Brain microvascular endothelial cell (primary cell): ENCODE results near the gene RNF213.

ENCODE experiments used
- DNase-seq: peaks from one replicate; pipeline ENCODE4 v3.0.0-alpha.2; 2020
- H3K27ac ChIP-seq: fragments of 250-450 bp; sonication (Bioruptor Pico); 2 replicates; pipeline ENCODE4 v1.5.1; 2020; ENCODE audit warnings: mild to moderate bottlenecking, moderate library complexity
- H3K27me3 ChIP-seq: fragments of 250-450 bp; sonication (Bioruptor Pico); replicated peaks from 2 replicates; pipeline ENCODE4 v1.5.1; 2020; ENCODE audit warnings: mild to moderate bottlenecking
- H3K36me3 ChIP-seq: fragments of 250-450 bp; sonication (Bioruptor Pico); replicated peaks from 2 replicates; pipeline ENCODE4 v1.5.1; 2020; ENCODE audit warnings: mild to moderate bottlenecking
- H3K4me3 ChIP-seq: 2 replicates; pipeline ENCODE4 v1.5.1; 2011; ENCODE audit warnings: low read depth, mild to moderate bottlenecking, control low read depth, low read length, moderate library complexity
- CTCF ChIP-seq: IDR thresholded peaks from 2 replicates; pipeline ENCODE4 v1.5.1; 2011; ENCODE audit warnings: low read depth, mild to moderate bottlenecking, moderate library complexity, low read length, control low read depth, inconsistent platforms; ENCODE audit errors: missing control alignments
- in situ Hi-C: cut with HindIII; loops from 2 replicates; pipeline ENCODE4 v1.10.0; 2017; ENCODE audit warnings: low sequenced_read_pairs, low pct_ligation_motif_present

RNF213 gene

DNA sequence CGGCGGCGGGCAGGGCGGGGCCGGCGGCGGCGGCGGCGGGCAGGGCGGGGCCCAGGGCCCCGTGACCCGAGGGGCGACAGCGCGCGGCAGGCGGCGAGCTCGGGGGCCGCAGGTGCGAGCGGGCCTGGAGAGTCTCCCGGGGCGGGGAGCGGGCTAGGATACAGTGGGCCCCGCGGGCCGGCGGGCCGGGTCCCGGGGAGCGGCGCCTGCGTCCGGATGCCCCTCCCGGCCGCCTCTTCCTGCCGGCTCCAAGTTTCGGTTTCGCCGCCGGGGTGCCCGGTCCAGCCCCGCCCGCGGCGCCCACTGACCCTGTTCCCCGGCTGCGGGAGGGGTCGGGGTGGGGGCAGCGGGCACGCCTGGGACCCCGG is at the start of gene RNF213:
Gene RNF213, plus strand, starts transcription at position 62 of the 368 bp plus-strand sequence. CDS start 2,830 bp downstream, outside the sequence.
- no peak for DNase-seq
- in situ Hi-C loops, result no loop called here
- no peak for TF ChIP-seq CTCF

GRCh38 chr17:80212109-80212508 is 48.5 kb upstream of the RNF213 start:
- no peak for TF ChIP-seq CTCF
- Histone ChIP-seq H3K27me3 (no peaks in the 10 kb centered on the region), H3K27ac (no peak overlapping the region), H3K36me3 (peaks cover 14% of the 10 kb centered on the region), H3K4me3 (no peak overlapping the region)
- DNase-seq, result no peak
- in situ Hi-C loops, result no loop called here

More for the DNA sequence above, at the start of gene RNF213:
- H3K4me3 ChIP-seq, result peak within 1 kb of the TSS; percentile 77
- H3K27me3 ChIP-seq, result no peaks in the 10 kb centered on the region
- H3K36me3 ChIP-seq, result peaks cover 3% of the 10 kb centered on the region
- H3K27ac ChIP-seq, result peak within 1 kb of the TSS; percentile 94

- H3K36me3 ChIP-seq, result peaks cover 14% of the 10 kb centered on the region
- in situ Hi-C loops, result no loop called here
- no peak for TF ChIP-seq CTCF
Measured at GRCh38 chr17:80212511-80212910, 48.1 kb upstream of the RNF213 start.

DNA sequence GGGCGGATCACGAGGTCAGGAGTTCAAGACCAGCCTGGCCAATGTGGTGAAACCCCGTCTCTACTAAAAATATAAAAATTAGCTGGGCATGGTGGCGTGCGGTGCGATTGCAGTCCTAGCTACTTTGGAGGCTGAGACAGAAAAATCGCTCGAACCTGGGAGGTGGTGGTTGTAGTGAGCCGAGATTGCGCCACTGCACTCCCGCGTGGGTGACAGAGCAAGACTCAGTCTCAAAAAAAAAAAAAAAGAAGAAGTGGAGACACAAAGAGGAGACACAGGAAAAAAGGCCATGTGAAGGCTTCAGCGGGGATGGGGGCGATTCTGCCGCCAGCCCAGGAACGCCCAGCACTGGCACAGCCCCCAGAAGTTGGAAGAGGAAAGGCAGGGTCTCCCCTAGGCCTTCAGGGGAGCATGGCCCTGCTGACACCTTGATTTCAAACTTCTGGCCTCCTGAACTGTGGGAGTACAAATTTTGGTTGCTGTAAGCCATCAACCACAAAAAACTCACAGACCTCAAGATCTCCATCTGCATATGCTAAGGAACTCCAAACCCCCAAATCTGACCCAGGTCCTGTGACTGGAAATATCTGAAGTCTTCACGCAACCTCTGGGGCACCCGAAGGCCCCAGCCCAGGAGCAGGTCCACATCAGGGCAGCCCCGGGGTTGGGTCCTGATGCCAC is 47.5 kb upstream of the RNF213 start:
- no peak overlapping the region for H3K4me3 ChIP-seq
- H3K27ac ChIP-seq, result no peak overlapping the region
- peaks cover 14% of the 10 kb centered on the region for H3K36me3 ChIP-seq
- no peaks in the 10 kb centered on the region for H3K27me3 ChIP-seq
- no peak for TF ChIP-seq CTCF
- in situ Hi-C loops, result no loop called here
- no peak for DNase-seq

More at GRCh38 chr17:80212511-80212910, 48.1 kb upstream of the RNF213 start:
- H3K27me3 ChIP-seq, result no peaks in the 10 kb centered on the region
- DNase-seq, result no peak
- H3K27ac ChIP-seq, result no peak overlapping the region
- no peak overlapping the region for H3K4me3 ChIP-seq

DNA sequence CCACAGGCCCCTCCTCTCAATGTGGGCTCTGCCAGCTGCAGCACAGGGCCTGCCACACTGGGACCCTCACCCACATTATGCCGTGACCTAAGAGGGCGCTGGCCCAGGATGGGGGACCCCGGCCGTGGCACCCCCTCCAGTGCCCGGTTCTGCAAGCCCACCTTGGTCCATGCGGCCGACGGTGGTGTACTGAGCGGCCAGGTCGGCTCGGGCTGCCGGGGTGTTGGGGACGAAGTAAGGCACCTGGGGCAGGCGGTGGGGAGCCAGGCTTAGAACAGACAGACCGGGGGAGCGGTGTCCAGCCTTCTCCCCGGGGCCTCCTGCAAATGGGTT is 47.0 kb upstream of the RNF213 start:
- in situ Hi-C loops, result no loop called here
- Histone ChIP-seq H3K27me3 (no peaks in the 10 kb centered on the region), H3K4me3 (no peak overlapping the region), H3K27ac (no peak overlapping the region), H3K36me3 (peaks cover 14% of the 10 kb centered on the region)
- DNase-seq, result no peak
- TF ChIP-seq CTCF, result no peak
